Lung (tissue), 12 donors: Measurements from ENCODE around the gene SIRPG. TPM values are rescaled to one million over a fixed set of nuclear protein-coding genes. Genes with fewer than 3 reads are reported as not detected.

Experiments used
- ATAC-seq: fragments of 200-7000 bp; cut with Tn5 transposase; one replicate; pipeline ENCODE4 v1.9.1; 2020; ENCODE audit warnings: moderate number of reproducible peaks; ENCODE audit not compliant: insufficient read depth, low FRiP score
- DNase-seq, 3 donors: peaks; one replicate each; pipeline ENCODE4 v3.0.0-alpha.2; 2013 to 2017
- H3K27ac ChIP-seq, 2 donors: one replicate each; pipeline ENCODE4 v1.5.1; 2013; ENCODE audit warnings: mild to moderate bottlenecking in 2 of 2, moderate library complexity in 2 of 2, control low read depth in 1 of 2, inconsistent platforms in 1 of 2, low read depth in 1 of 2, low read length in 1 of 2
- H3K27me3 ChIP-seq, 3 donors: one replicate each; pipeline ENCODE4 v1.5.1; 2013; ENCODE audit warnings: low read length in 2 of 3; ENCODE audit not compliant: control insufficient read depth in 3 of 3, insufficient read depth in 3 of 3
- H3K36me3 ChIP-seq, 4 donors: one replicate each; pipeline ENCODE4 v1.5.1; 2013; ENCODE audit warnings: low read length in 4 of 4, mild to moderate bottlenecking in 1 of 4, moderate library complexity in 1 of 4; ENCODE audit not compliant: control insufficient read depth in 4 of 4, insufficient read depth in 4 of 4
- H3K4me1 ChIP-seq, 5 donors: one replicate each; pipeline ENCODE4 v1.5.1; 2013; ENCODE audit warnings: low read length in 5 of 5, mild to moderate bottlenecking in 2 of 5, moderate library complexity in 1 of 5; ENCODE audit not compliant: control insufficient read depth in 5 of 5, insufficient read depth in 5 of 5
- H3K4me3 ChIP-seq: one replicate; pipeline ENCODE4 v1.5.1; 2013; ENCODE audit warnings: mild to moderate bottlenecking, control low read depth, moderate library complexity
- H3K9ac ChIP-seq, 2 donors: one replicate each; pipeline ENCODE4 v1.5.1; 2013; ENCODE audit warnings: low read length in 2 of 2, control low read depth in 1 of 2; ENCODE audit not compliant: insufficient read depth in 1 of 2
- H3K9me3 ChIP-seq, 4 donors: one replicate each; pipeline ENCODE4 v1.5.1; 2013; ENCODE audit warnings: low read length in 3 of 4, mild to moderate bottlenecking in 1 of 4, moderate library complexity in 1 of 4; ENCODE audit not compliant: control insufficient read depth in 4 of 4, insufficient read depth in 3 of 4
- WGBS, 2 donors: extraction: QIAGEN DNeasy Blood & Tissue Kit; methylation state at CpG; one replicate each; pipeline ENCODE4 v1.1.7; 2013; 5-methylcytosine and 5-hydroxymethylcytosine counted together
- polyA plus RNA-seq, 2 donors: library from polyadenylated mRNA; stranded (reverse); fragments of 200-250 nt; gene quantifications; one replicate each; pipeline ENCODE4 v1.2.1, GENCODE V29; 2013
- total RNA-seq, 2 donors: library from RNA; depleted of rRNA in 1 of 2; stranded (reverse); fragments of >200 nt in 1 of 2; gene quantifications; one replicate each; pipeline ENCODE4 v1.2.1, GENCODE V29; 2014 to 2021
- TF ChIP-seq, protein P1 (sequence below): IDR thresholded peaks from 2 replicates; pipeline ENCODE4 v1.5.1; 2012; ENCODE audit warnings: mild to moderate bottlenecking; ENCODE audit errors: control extremely low read depth, extremely low read depth
- donor health status: control.
- donor health status: control.
- donor health status: Bipolar disorder and iron deficiency.
- donor health status: healthy.
- donor health status: DM: yes; HTN: yes; CAD: no.

The SIRPG gene
- total and polyA plus RNA-seq, 4 donors, result 0.28 to 1.8 (median 0.76) TPM

DNA sequence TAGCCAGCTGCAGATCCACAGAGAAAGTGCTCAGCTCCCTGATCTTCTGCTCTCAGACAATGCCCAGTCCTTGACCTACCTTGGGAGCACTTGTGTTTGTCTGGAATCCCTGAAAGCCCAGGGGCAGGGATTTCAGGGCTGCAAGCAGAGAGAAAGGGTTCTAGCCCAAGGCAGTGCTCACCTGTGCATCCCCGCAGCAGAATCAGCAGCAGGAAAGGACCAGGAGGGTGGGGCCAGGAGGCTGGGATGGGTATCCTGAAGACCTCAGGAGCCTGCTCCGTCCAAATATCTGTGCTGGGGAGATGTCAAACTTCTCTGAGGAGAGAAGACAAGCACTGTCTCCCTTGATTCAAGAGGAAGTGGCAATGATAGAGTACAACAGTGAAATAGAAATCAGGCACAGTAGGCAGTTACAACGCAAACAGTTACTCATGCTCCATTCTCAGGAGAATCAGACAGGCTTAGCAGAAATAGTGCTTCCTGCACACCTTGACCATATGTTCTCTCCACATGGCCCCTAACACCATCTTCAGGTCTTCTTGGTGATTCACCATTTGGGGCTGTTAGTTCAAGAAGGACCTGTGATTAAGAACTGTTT is 28.7 kb upstream of the SIRPG start:
- H3K27ac ChIP-seq, result no peak overlapping the region
- H3K27me3 ChIP-seq, result peaks cover 0 to 4% (median 0%) of the 10 kb centered on the region in 3 donors
- H3K36me3 ChIP-seq, result no peaks in the 10 kb centered on the region
- WGBS, 2 donors, result 53 to 82% methylated on average over 3 of the region's 3 CpGs
- H3K9me3 ChIP-seq, result peaks cover 0 to 8% (median 0%) of the 10 kb centered on the region in 4 donors
- TF ChIP-seq, protein P1, sequence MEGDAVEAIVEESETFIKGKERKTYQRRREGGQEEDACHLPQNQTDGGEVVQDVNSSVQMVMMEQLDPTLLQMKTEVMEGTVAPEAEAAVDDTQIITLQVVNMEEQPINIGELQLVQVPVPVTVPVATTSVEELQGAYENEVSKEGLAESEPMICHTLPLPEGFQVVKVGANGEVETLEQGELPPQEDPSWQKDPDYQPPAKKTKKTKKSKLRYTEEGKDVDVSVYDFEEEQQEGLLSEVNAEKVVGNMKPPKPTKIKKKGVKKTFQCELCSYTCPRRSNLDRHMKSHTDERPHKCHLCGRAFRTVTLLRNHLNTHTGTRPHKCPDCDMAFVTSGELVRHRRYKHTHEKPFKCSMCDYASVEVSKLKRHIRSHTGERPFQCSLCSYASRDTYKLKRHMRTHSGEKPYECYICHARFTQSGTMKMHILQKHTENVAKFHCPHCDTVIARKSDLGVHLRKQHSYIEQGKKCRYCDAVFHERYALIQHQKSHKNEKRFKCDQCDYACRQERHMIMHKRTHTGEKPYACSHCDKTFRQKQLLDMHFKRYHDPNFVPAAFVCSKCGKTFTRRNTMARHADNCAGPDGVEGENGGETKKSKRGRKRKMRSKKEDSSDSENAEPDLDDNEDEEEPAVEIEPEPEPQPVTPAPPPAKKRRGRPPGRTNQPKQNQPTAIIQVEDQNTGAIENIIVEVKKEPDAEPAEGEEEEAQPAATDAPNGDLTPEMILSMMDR, result no peak
- DNase-seq, result no peak
- peaks cover 0 to 2% (median 0%) of the 10 kb centered on the region in 5 donors for H3K4me1 ChIP-seq
- ATAC-seq, result no peak
- H3K9ac ChIP-seq, result no peak overlapping the region
- H3K4me3 ChIP-seq, result no peak overlapping the region

DNA sequence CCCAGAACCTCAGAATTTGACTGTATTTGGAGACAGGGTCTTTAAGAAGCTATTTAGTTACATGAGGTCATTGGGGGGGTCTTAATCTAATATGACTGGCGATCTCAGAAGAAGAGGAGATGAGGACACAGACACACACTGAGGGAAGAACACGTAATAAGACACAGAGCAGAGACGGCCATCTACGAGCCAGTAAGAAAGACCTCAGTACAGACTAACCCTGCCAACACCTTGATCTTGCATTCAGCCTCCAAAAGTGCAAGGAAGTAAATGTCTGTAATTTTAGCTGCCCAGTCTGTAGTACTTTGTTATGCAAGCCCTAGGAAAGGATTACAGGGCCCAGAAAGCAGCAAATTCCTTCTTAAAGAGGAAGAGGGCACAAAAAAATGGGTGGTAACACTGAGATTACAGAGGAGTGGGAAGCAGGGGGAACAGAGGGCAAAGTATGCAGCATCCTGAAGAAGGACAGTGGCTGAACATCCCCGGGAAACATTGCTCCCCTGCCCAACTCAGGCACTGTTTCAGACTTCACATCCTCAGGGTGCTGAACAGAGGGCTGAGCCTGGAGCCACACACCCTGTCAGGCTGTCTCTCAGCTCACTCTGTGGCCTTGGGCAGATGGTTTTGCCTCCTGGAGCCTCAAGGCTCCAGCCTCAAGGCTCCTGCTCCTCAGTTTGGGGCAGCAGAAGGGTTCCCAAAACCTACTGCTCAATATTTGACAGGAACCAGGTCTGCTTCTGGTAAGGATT is 27.9 kb upstream of the SIRPG start:
- no peak for ATAC-seq
- H3K9ac ChIP-seq, result no peak overlapping the region
- H3K36me3 ChIP-seq, result no peaks in the 10 kb centered on the region
- peaks cover 0 to 4% (median 0%) of the 10 kb centered on the region in 3 donors for H3K27me3 ChIP-seq
- peaks cover 0 to 2% (median 0%) of the 10 kb centered on the region in 5 donors for H3K4me1 ChIP-seq
- WGBS, 2 donors, result 84 to 88% methylated on average over 5 of the region's 5 CpGs
- peaks cover 0 to 4% (median 0%) of the 10 kb centered on the region in 4 donors for H3K9me3 ChIP-seq
- H3K27ac ChIP-seq, result no peak overlapping the region
- no peak overlapping the region for H3K4me3 ChIP-seq
- TF ChIP-seq, protein P1, result no peak
- no peak for DNase-seq

DNA sequence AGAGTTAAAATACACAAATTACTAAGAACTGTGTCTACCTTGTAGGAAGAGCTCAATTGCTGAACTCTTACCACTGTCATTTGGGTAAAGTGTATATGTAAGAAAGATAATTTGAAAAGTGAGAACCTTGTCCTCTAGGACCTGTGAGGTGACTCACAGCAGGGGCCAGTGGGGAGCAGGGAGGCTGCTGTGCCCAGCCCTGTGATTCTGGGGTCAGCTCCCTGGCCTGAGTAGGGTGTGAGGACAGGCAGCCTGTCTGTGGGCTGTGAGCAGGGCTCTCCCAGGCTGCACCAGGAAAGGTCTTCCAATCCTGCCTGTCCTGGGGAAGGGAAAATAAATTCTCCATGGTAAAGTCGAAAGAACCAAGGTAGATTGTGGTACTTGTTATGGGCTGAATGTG is 27.3 kb upstream of the SIRPG start:
- DNase-seq (no peak), ATAC-seq (no peak)
- Histone ChIP-seq H3K9ac (no peak overlapping the region), H3K27me3 (peaks cover 0 to 4% (median 0%) of the 10 kb centered on the region in 3 donors), H3K27ac (no peak overlapping the region), H3K36me3 (no peaks in the 10 kb centered on the region), H3K9me3 (peaks cover 0 to 2% (median 0%) of the 10 kb centered on the region in 4 donors), H3K4me1 (peaks cover 0 to 2% (median 0%) of the 10 kb centered on the region in 5 donors), H3K4me3 (no peak overlapping the region)
- TF ChIP-seq, protein P1, result no peak
- WGBS, 2 donors, result 79 to 94% methylated on average over 1 of the region's 1 CpG
